SK-N-SH (cell line): ENCODE results near the gene DYNC2LI1. TPM values are rescaled to one million over a fixed set of nuclear protein-coding genes. Genes with fewer than 3 reads are reported as not detected.

ENCODE experiments used
- CTCF ChIA-PET: fragments of 300-600, 350-600 bp; formaldehyde crosslinking; extraction: SDS; loops from one replicate; lab custom pipeline; 2021; lab: Yijun Ruan, JAX
- POLR2A ChIA-PET: fragments of 350-600 bp; sonication (Branson Sonifier 250); formaldehyde crosslinking; extraction: SDS; loops from one replicate; lab custom pipeline; 2020; ENCODE audit warnings: antibody characterized with exemption, inconsistent platforms; lab: Yijun Ruan, JAX
- DNase-seq: peaks from one replicate; pipeline ENCODE4 v3.0.0; 2012
- H2AFZ ChIP-seq: fragments of 200-600 bp; sonication (generic); 2 replicates; pipeline ENCODE4 v1.8.1; 2016; ENCODE audit warnings: antibody characterized with exemption, mild to moderate bottlenecking, low read depth
- H3F3A ChIP-seq: fragments of 200-600 bp; sonication (generic); replicated peaks from 2 replicates; pipeline ENCODE3; 2016; ENCODE audit warnings: antibody characterized with exemption, mild to moderate bottlenecking; ENCODE audit not compliant: insufficient read depth
- H3K27ac ChIP-seq, 2 experiments: fragments of 200-500 bp in 1 of 2; fragments of 200-600 bp in 1 of 2; sonication (Bioruptor generic) in 1 of 2; sonication (generic), shearing (Covaris generic) in 1 of 2; 2 replicates each; pipeline versions ENCODE4 v1.5.1 to v1.6.1; 2014 to 2016; ENCODE audit warnings: low read depth in 2 of 2, inconsistent platforms in 1 of 2, low read length in 1 of 2, mild to moderate bottlenecking in 1 of 2, mixed read lengths in 1 of 2
- H3K27me3 ChIP-seq: fragments of 200-600 bp; sonication (generic), shearing (Covaris generic); 2 replicates; pipeline ENCODE4 v1.6.1; 2016; ENCODE audit warnings: mixed run types; ENCODE audit not compliant: insufficient read depth
- H3K36me3 ChIP-seq, 2 experiments: fragments of 200-500 bp in 1 of 2; fragments of 200-600 bp in 1 of 2; sonication (Bioruptor generic) in 1 of 2; sonication (generic) in 1 of 2; replicated peaks in 1 of 2; 2 replicates each; pipeline versions ENCODE3 to v1.5.1; 2014 to 2016; ENCODE audit warnings: low read length in 1 of 2, mild to moderate bottlenecking in 1 of 2; ENCODE audit not compliant: insufficient read depth in 2 of 2, control insufficient read depth in 1 of 2
- H3K4me1 ChIP-seq, 2 experiments: fragments of 200-500 bp in 1 of 2; fragments of 200-600 bp in 1 of 2; sonication (Bioruptor generic) in 1 of 2; sonication (generic), shearing (Covaris generic) in 1 of 2; 2 replicates each; pipeline versions ENCODE4 v1.5.1 to v1.6.1; 2014 to 2016; ENCODE audit warnings: low read depth in 1 of 2, low read length in 1 of 2, mixed run types in 1 of 2; ENCODE audit not compliant: insufficient read depth in 2 of 2, control insufficient read depth in 1 of 2
- H3K4me2 ChIP-seq: fragments of 200-600 bp; sonication (generic), shearing (Covaris generic); 2 replicates; pipeline ENCODE4 v1.6.1; 2017; ENCODE audit warnings: mixed run types
- H3K4me3 ChIP-seq, 2 experiments: fragments of 200-500 bp in 1 of 2; fragments of 200-600 bp in 1 of 2; sonication (Bioruptor generic) in 1 of 2; sonication (generic), shearing (Covaris generic) in 1 of 2; 2 replicates each; pipeline versions ENCODE4 v1.5.1 to v1.8.1; 2014 to 2016; ENCODE audit warnings: low read depth in 2 of 2, inconsistent platforms in 1 of 2, low read length in 1 of 2, mild to moderate bottlenecking in 1 of 2, mixed read lengths in 1 of 2, moderate library complexity in 1 of 2
- H3K79me2 ChIP-seq: fragments of 200-600 bp; sonication (generic); 2 replicates; pipeline ENCODE4 v1.8.1; 2017; ENCODE audit warnings: mild to moderate bottlenecking; ENCODE audit not compliant: insufficient read depth
- H3K9ac ChIP-seq: fragments of 200-600 bp; sonication (generic); 2 replicates; pipeline ENCODE4 v1.6.1; 2017; ENCODE audit warnings: mixed run types
- H3K9me2 ChIP-seq: fragments of 200-600 bp; sonication (generic); 2 replicates; pipeline ENCODE4 v1.6.1; 2017; ENCODE audit warnings: mixed run types
- H3K9me3 ChIP-seq: fragments of 200-600 bp; sonication (generic); 2 replicates; pipeline ENCODE4 v1.6.1; 2017; ENCODE audit warnings: mixed run types, mild to moderate bottlenecking, moderate library complexity
- H4K20me1 ChIP-seq: fragments of 200-600 bp; sonication (generic); 2 replicates; pipeline ENCODE4 v1.6.1; 2017; ENCODE audit warnings: mild to moderate bottlenecking, mixed run types; ENCODE audit not compliant: insufficient read depth
- GATA2 ChIP-seq: sonication (generic); formaldehyde crosslinking; IDR thresholded peaks from 2 replicates; pipeline ENCODE4 v1.5.0; 2020; ENCODE audit warnings: mild to moderate bottlenecking, missing genetic modification reagents
- MAX ChIP-seq: IDR thresholded peaks from 2 replicates; pipeline ENCODE4 v1.4.0; 2012; ENCODE audit warnings: low read depth
- RXRA ChIP-seq: IDR thresholded peaks from 2 replicates; pipeline ENCODE4 v1.4.0; 2012; ENCODE audit warnings: low read depth, mild to moderate bottlenecking, borderline replicate concordance
- SMC3 ChIP-seq: IDR thresholded peaks from 2 replicates; pipeline ENCODE4 v1.6.1; 2012; ENCODE audit warnings: low read depth, low read length, improper control_type of control experiment
- TEAD4 ChIP-seq: IDR thresholded peaks from 2 replicates; pipeline ENCODE4 v1.4.0; 2012; ENCODE audit warnings: mild to moderate bottlenecking, borderline replicate concordance; ENCODE audit not compliant: insufficient read depth
- USF1 ChIP-seq: IDR thresholded peaks from 2 replicates; pipeline ENCODE4 v1.4.0; 2012; ENCODE audit warnings: low read depth, borderline replicate concordance
- ZBTB33 ChIP-seq: IDR thresholded peaks from 2 replicates; pipeline ENCODE4 v1.4.0; 2012; ENCODE audit warnings: low read depth, borderline replicate concordance
- WGBS: methylation state at CpG from one replicate; pipeline ENCODE4 v1.1.6; 2017; ENCODE audit warnings: low lambda C conversion rate; 5-methylcytosine and 5-hydroxymethylcytosine counted together
- polyA plus RNA-seq, 3 experiments: library from polyadenylated mRNA; depleted of rRNA; stranded (reverse); fragments of >200 nt; gene quantifications; 2 replicates each; pipeline ENCODE4 v1.2.3, GENCODE V29; 2012
- TF ChIP-seq, protein P1 (sequence below): fragments of 150-350 bp; IDR thresholded peaks from 2 replicates; pipeline ENCODE4 v1.6.1; 2016; ENCODE audit warnings: mild to moderate bottlenecking, low read depth, low read length
- TF ChIP-seq, protein P2 (sequence below): IDR thresholded peaks from 2 replicates; pipeline ENCODE4; 2012
- TF ChIP-seq, protein P3 (sequence below): fragments of 150-350 bp; IDR thresholded peaks from 2 replicates; pipeline ENCODE4 v1.6.1; 2017; ENCODE audit warnings: antibody characterized with exemption, low read length, low read depth, borderline replicate concordance

DYNC2LI1 gene
- polyA plus RNA-seq, 1 of the 3 experiments (the other 2 are of a cell fraction): 20.4 TPM

DNA sequence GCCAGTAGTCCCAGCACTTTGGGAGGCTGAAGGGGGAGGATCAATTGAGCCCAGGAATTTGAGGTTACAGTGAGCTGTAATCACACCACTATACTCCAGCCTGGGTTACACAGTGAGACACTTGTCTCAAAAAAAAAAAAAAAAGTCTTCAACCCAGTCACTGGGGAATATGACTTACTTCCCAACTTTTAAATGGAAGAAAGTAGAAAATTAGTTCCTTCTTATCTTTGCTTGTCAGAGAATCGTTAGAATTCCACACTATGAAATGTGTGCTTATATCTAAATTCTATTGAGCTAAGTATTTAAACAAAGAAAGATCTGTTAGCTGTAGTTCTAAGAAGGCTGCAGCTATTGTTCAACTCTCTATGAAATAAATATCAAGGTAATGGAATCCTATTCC, 22.4 kb downstream of the DYNC2LI1 start:
- Histone ChIP-seq H3K79me2 (no peaks in the 10 kb centered on the region), H3K4me2 (no peak overlapping the region), H3K27ac (no peak overlapping the region), H3K9ac (no peak overlapping the region), H2AFZ (no peak overlapping the region), H3K4me1 (no peaks in the 10 kb centered on the region), H4K20me1 (no peaks in the 10 kb centered on the region), H3K9me2 (no peaks in the 10 kb centered on the region), H3F3A (no peaks in the 10 kb centered on the region), H3K4me3 (no peak overlapping the region), H3K27me3 (no peaks in the 10 kb centered on the region), H3K9me3 (no peaks in the 10 kb centered on the region), H3K36me3 (peaks cover 18 to 34% of the 10 kb centered on the region in 2 experiments)
- ChIA-PET POLR2A (interaction anchor here (0.6 kb wide), 1 partner anchor 215 kb away, joined by 3 read pairs; no protein-coding TSS in a partner anchor), CTCF (interaction anchor here (0.6 to 1.1 kb wide), 3 partner anchors 11 to 448 kb away, joined by 3 to 4 read pairs (median 3); no protein-coding TSS in a partner anchor)
- WGBS: 83% methylated on average over 1 of the region's 1 CpG
- TF ChIP-seq MAX (no peak), GATA2 (CRISPR knock-in tag) (no peak), RXRA (no peak), TEAD4 (no peak), USF1 (no peak), ZBTB33 (no peak), SMC3 (no peak)
- TF ChIP-seq, protein P1, sequence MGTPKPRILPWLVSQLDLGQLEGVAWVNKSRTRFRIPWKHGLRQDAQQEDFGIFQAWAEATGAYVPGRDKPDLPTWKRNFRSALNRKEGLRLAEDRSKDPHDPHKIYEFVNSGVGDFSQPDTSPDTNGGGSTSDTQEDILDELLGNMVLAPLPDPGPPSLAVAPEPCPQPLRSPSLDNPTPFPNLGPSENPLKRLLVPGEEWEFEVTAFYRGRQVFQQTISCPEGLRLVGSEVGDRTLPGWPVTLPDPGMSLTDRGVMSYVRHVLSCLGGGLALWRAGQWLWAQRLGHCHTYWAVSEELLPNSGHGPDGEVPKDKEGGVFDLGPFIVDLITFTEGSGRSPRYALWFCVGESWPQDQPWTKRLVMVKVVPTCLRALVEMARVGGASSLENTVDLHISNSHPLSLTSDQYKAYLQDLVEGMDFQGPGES: no peak
- TF ChIP-seq, protein P2, sequence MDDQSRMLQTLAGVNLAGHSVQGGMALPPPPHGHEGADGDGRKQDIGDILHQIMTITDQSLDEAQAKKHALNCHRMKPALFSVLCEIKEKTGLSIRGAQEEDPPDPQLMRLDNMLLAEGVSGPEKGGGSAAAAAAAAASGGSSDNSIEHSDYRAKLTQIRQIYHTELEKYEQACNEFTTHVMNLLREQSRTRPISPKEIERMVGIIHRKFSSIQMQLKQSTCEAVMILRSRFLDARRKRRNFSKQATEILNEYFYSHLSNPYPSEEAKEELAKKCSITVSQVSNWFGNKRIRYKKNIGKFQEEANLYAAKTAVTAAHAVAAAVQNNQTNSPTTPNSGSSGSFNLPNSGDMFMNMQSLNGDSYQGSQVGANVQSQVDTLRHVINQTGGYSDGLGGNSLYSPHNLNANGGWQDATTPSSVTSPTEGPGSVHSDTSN: no peak
- TF ChIP-seq, protein P3, sequence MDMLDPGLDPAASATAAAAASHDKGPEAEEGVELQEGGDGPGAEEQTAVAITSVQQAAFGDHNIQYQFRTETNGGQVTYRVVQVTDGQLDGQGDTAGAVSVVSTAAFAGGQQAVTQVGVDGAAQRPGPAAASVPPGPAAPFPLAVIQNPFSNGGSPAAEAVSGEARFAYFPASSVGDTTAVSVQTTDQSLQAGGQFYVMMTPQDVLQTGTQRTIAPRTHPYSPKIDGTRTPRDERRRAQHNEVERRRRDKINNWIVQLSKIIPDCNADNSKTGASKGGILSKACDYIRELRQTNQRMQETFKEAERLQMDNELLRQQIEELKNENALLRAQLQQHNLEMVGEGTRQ: no peak
- DNase-seq: no peak
